HEK293 (cell line): Measurements from ENCODE around the gene KDM4B.

ENCODE experiments used
- ATF2 ChIP-seq: fragments of 450-650 bp; formaldehyde crosslinking; IDR thresholded peaks from 2 replicates; pipeline ENCODE4 v1.5.1; 2016; ENCODE audit warnings: missing biosample characterization, missing genetic modification characterization, low read depth
- CTCF ChIP-seq: fragments of 450-650 bp; formaldehyde crosslinking; IDR thresholded peaks from 2 replicates; pipeline ENCODE4 v1.5.1; 2016; ENCODE audit warnings: missing biosample characterization, missing genetic modification characterization
- HOXA7 ChIP-seq: sonication (generic); formaldehyde crosslinking; IDR thresholded peaks from 2 replicates; pipeline ENCODE4 v1.8.1; 2022; ENCODE audit warnings: missing genetic modification reagents, borderline replicate concordance
- ZBTB26 ChIP-seq: fragments of 450-650 bp; formaldehyde crosslinking; optimal IDR thresholded peaks from 2 replicates; pipeline ENCODE3; 2016; ENCODE audit warnings: missing biosample characterization, mild to moderate bottlenecking, missing genetic modification characterization
- ZBTB7A ChIP-seq: fragments of 450-650 bp; formaldehyde crosslinking; IDR thresholded peaks from 2 replicates; pipeline ENCODE4 v1.5.1; 2016; ENCODE audit warnings: low read depth, missing biosample characterization, missing genetic modification characterization
- ZNF214 ChIP-seq: fragments of 450-650 bp; formaldehyde crosslinking; IDR thresholded peaks from 2 replicates; pipeline ENCODE4 v1.5.1; 2017; ENCODE audit warnings: missing biosample characterization, mild to moderate bottlenecking, missing genetic modification characterization, borderline replicate concordance
- ZNF274 ChIP-seq, 2 experiments: fragments of 200-500 bp in 1 of 2; fragments of 450-650 bp in 1 of 2; sonication (Bioruptor generic) in 1 of 2; formaldehyde crosslinking in 1 of 2; IDR thresholded peaks; 2 replicates each; pipeline versions ENCODE4 v1.5.1 to v1.6.1; 2014 to 2016; ENCODE audit warnings: borderline replicate concordance in 1 of 2, inconsistent platforms in 1 of 2, low read length in 1 of 2, missing biosample characterization in 1 of 2, missing genetic modification characterization in 1 of 2
- ZNF311 ChIP-seq: fragments of 450-650 bp; formaldehyde crosslinking; IDR thresholded peaks from 2 replicates; pipeline ENCODE4 v1.5.1; 2017; ENCODE audit warnings: missing biosample characterization, missing genetic modification characterization, borderline replicate concordance
- ZNF354C ChIP-seq: fragments of 450-650 bp; formaldehyde crosslinking; IDR thresholded peaks from 2 replicates; pipeline ENCODE4 v1.5.1; 2016; ENCODE audit warnings: missing biosample characterization, missing genetic modification characterization, low read depth, borderline replicate concordance
- ZNF596 ChIP-seq: fragments of 450-650 bp; IDR thresholded peaks from 2 replicates; pipeline ENCODE4 v1.5.0; 2018; ENCODE audit warnings: missing biosample characterization, mild to moderate bottlenecking, missing genetic modification characterization, moderate library complexity

GRCh38 chr19:5200844-5201243, 231.9 kb downstream of the KDM4B start:
- TF ChIP-seq ZBTB7A (no peak), HOXA7 (CRISPR knock-in tag) (no peak), CTCF (tag by site-specific recombination) (no peak), ATF2 (tag by site-specific recombination) (no peak), ZBTB26 (tag by site-specific recombination) (no peak), ZNF311 (tag by site-specific recombination) (no peak), ZNF596 (tag by site-specific recombination) (no peak), ZNF274 (IDR thresholded peaks at IDR 0.05; ENCODE audit: low read length) (no peak), ZNF274 (tag by site-specific recombination; IDR thresholded peaks at IDR 0.05; ENCODE audit: borderline replicate concordance) (no peak), ZNF354C (tag by site-specific recombination) (no peak), ZNF214 (tag by site-specific recombination) (no peak)
